Measurements from ENCODE around the gene OR7G3. TPM values are rescaled to one million over a fixed set of nuclear protein-coding genes. Genes with fewer than 3 reads are reported as not detected.

OR7G3 gene
- not detected for polyA plus RNA-seq (ENCODE audit: low read depth in 6 of 6)

DNA sequence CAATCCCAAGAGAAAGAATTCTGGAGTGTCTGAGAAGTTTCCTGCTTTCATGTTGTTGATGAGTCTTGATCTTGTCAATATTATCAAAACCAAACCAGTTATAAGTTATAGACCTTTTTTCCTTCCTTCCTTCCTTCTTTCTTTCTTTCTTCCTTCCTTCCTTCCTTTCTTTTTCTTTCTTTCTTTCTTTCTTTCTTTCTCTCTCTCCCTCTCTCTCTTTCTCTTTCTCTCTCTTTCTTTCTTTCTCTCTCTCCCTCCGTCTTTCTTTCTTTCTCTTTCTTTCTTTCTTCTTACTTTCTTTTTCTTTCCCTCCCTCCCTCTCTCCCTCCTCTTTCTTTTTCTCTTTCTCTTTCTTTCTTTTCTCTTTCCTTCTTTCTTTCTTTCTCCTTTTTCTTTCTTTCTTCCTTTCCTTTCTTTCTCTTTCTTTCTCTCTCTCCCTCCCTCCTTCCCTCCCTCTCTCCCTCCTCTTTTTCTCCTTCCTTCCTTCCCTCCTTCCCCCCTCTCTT, at the start of gene OR7G3:
OR7G3 (minus strand) TSS at position 51 of the 506 bp plus-strand sequence; CDS start at position 51, 0 bp downstream.
- ATAC-seq (ENCODE audit: low read depth in 2 of 2): no peak
- peaks cover 23 to 25% (median 24%) of the 10 kb centered on the region in 3 donors for H3K27me3 Mint-ChIP-seq
- DNase-seq: no peak
- H3K36me3 Mint-ChIP-seq: peaks cover 6 to 8% of the 10 kb centered on the region in 2 donors
- peaks cover 0 to 8% (median 0%) of the 10 kb centered on the region in 7 donors for H3K9me3 Mint-ChIP-seq
- peak within 1 kb of the TSS in 1 of 6 donors; percentile 90 for H3K27ac Mint-ChIP-seq
- H3K4me1 Mint-ChIP-seq: peaks cover 9 to 12% (median 11%) of the 10 kb centered on the region in 3 donors
- peak within 1 kb of the TSS in 1 of 8 donors; percentile 70 for H3K4me3 Mint-ChIP-seq

GRCh38 chr19:9175326-9175725, 48.6 kb upstream of the OR7G3 start:
- DNase-seq: no peak
- no peak overlapping the region for H3K4me3 Mint-ChIP-seq
- H3K36me3 Mint-ChIP-seq: no peaks in the 10 kb centered on the region
- H3K9me3 Mint-ChIP-seq: peaks cover 0 to 2% (median 0%) of the 10 kb centered on the region in 7 donors
- H3K27me3 Mint-ChIP-seq: peaks cover 0 to 8% (median 0%) of the 10 kb centered on the region in 3 donors
- no peak for ATAC-seq (ENCODE audit: low read depth in 2 of 2)
- H3K27ac Mint-ChIP-seq: no peak overlapping the region
- no peaks in the 10 kb centered on the region for H3K4me1 Mint-ChIP-seq

- Mint-ChIP-seq H3K4me1 (peaks cover 0 to 15% (median 0%) of the 10 kb centered on the region in 3 donors), H3K9me3 (peaks cover 0 to 2% (median 0%) of the 10 kb centered on the region in 7 donors), H3K36me3 (no peaks in the 10 kb centered on the region), H3K27me3 (no peaks in the 10 kb centered on the region), H3K27ac (no peak overlapping the region), H3K4me3 (no peak overlapping the region)
- ATAC-seq (ENCODE audit: low read depth in 2 of 2) (no peak), DNase-seq (no peak)
These were observed 44.7 kb upstream of the OR7G3 start for GRCh38 chr19:9171393-9171991.

GRCh38 chr19:9166846-9167245, 40.1 kb upstream of the OR7G3 start:
- ATAC-seq (ENCODE audit: low read depth in 2 of 2) (no peak), DNase-seq (no peak)
- Mint-ChIP-seq H3K27me3 (no peaks in the 10 kb centered on the region), H3K4me1 (peaks cover 0 to 15% (median 0%) of the 10 kb centered on the region in 3 donors), H3K4me3 (no peak overlapping the region), H3K27ac (peak overlapping the region in 2 of 6 donors; percentile 56 to 70), H3K9me3 (peaks cover 0 to 7% (median 0%) of the 10 kb centered on the region in 7 donors), H3K36me3 (peaks cover 11 to 25% of the 10 kb centered on the region in 2 donors)

GRCh38 chr19:9165261-9165660, 38.5 kb upstream of the OR7G3 start:
- peaks cover 27 to 39% of the 10 kb centered on the region in 2 donors for H3K36me3 Mint-ChIP-seq
- ATAC-seq (ENCODE audit: low read depth in 2 of 2): no peak
- peak overlapping the region in 1 of 6 donors; percentile 76 for H3K27ac Mint-ChIP-seq
- H3K27me3 Mint-ChIP-seq: no peaks in the 10 kb centered on the region
- H3K4me1 Mint-ChIP-seq: peaks cover 0 to 15% (median 0%) of the 10 kb centered on the region in 3 donors
- DNase-seq: no peak
- peaks cover 0 to 7% (median 0%) of the 10 kb centered on the region in 7 donors for H3K9me3 Mint-ChIP-seq
- H3K4me3 Mint-ChIP-seq: no peak overlapping the region

DNA sequence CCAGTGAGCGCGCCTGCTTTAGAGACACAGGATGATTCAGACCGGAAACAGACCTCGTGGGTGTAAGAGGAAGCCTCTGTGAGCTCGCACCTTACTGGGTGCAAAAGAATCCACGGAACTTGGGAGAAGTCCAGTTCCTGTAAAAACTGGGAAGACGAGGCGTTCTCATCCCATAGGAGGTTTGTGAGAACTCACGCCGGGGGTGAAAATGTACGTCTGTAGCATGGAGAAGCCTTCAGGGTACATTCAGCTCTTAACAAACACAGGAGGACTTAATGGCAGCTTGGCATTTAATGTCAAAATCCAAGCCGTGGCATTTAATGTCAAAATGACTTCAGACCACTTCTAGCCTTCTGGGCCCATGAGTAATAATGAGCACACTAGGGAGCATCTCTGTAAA, 34.7 kb upstream of the OR7G3 start:
- Mint-ChIP-seq H3K27ac (no peak overlapping the region), H3K27me3 (no peaks in the 10 kb centered on the region), H3K9me3 (peaks cover 0 to 7% (median 0%) of the 10 kb centered on the region in 7 donors), H3K36me3 (peaks cover 47 to 51% of the 10 kb centered on the region in 2 donors), H3K4me3 (no peak overlapping the region), H3K4me1 (peaks cover 7 to 15% (median 14%) of the 10 kb centered on the region in 3 donors)
- ATAC-seq (ENCODE audit: low read depth in 2 of 2): no peak
- no peak for DNase-seq

GRCh38 chr19:9159891-9160290, 33.1 kb upstream of the OR7G3 start:
- H3K27ac Mint-ChIP-seq: peak overlapping the region in 3 of 6 donors; percentile 22 to 44 (median 41)

GRCh38 chr19:9156304-9156703, 29.6 kb upstream of the OR7G3 start:
- Mint-ChIP-seq H3K27me3 (no peaks in the 10 kb centered on the region), H3K9me3 (peaks cover 0 to 16% (median 0%) of the 10 kb centered on the region in 7 donors), H3K36me3 (peaks cover 28 to 56% of the 10 kb centered on the region in 2 donors), H3K4me1 (peaks cover 39 to 55% (median 53%) of the 10 kb centered on the region in 3 donors), H3K4me3 (peak overlapping the region; percentile 32 to 87 (median 78)), H3K27ac (peak overlapping the region; percentile 48 to 96 (median 89))
- ATAC-seq (ENCODE audit: low read depth in 2 of 2) (peak; percentile 74), DNase-seq (peak; percentile 14)

More at GRCh38 chr19:9159891-9160290, 33.1 kb upstream of the OR7G3 start:
- Mint-ChIP-seq H3K9me3 (peaks cover 0 to 7% (median 0%) of the 10 kb centered on the region in 7 donors), H3K4me3 (no peak overlapping the region), H3K27me3 (no peaks in the 10 kb centered on the region), H3K36me3 (peaks cover 44 to 53% of the 10 kb centered on the region in 2 donors), H3K4me1 (peaks cover 22 to 31% (median 29%) of the 10 kb centered on the region in 3 donors)
- no peak for ATAC-seq (ENCODE audit: low read depth in 2 of 2)
- DNase-seq: no peak

GRCh38 chr19:9155591-9155990, 28.8 kb upstream of the OR7G3 start:
- Mint-ChIP-seq H3K27me3 (no peaks in the 10 kb centered on the region), H3K27ac (peak overlapping the region; percentile 48 to 96 (median 89)), H3K4me3 (peak overlapping the region in 6 of 8 donors; percentile 32 to 87 (median 78)), H3K9me3 (peaks cover 0 to 20% (median 5%) of the 10 kb centered on the region in 7 donors), H3K4me1 (peaks cover 46 to 63% (median 61%) of the 10 kb centered on the region in 3 donors), H3K36me3 (peaks cover 25 to 49% of the 10 kb centered on the region in 2 donors)
- DNase-seq (no peak), ATAC-seq (ENCODE audit: low read depth in 2 of 2) (peak in 1 of 2 donors; percentile 14)

GRCh38 chr19:9151367-9151766, 24.6 kb upstream of the OR7G3 start:
- Mint-ChIP-seq H3K36me3 (peaks cover 25 to 41% of the 10 kb centered on the region in 2 donors), H3K27me3 (no peaks in the 10 kb centered on the region), H3K27ac (peak overlapping the region in 4 of 6 donors; percentile 27 to 58 (median 40)), H3K4me1 (peaks cover 65 to 82% (median 74%) of the 10 kb centered on the region in 3 donors), H3K4me3 (no peak overlapping the region), H3K9me3 (peaks cover 0 to 20% (median 5%) of the 10 kb centered on the region in 7 donors)
- DNase-seq (no peak), ATAC-seq (ENCODE audit: low read depth in 2 of 2) (no peak)

- Mint-ChIP-seq H3K36me3 (peaks cover 27 to 44% of the 10 kb centered on the region in 2 donors), H3K4me1 (peaks cover 59 to 75% (median 67%) of the 10 kb centered on the region in 3 donors), H3K27ac (peak overlapping the region in 2 of 6 donors; percentile 27 to 83)
These were observed 23.9 kb upstream of the OR7G3 start for GRCh38 chr19:9150650-9151049.

GRCh38 chr19:9149997-9150396, 23.2 kb upstream of the OR7G3 start:
- ATAC-seq (ENCODE audit: low read depth in 2 of 2) (no peak), DNase-seq (no peak)
- Mint-ChIP-seq H3K9me3 (peaks cover 2 to 27% (median 8%) of the 10 kb centered on the region in 7 donors), H3K27me3 (no peaks in the 10 kb centered on the region), H3K27ac (peak overlapping the region in 5 of 6 donors; percentile 27 to 88 (median 75)), H3K4me1 (peaks cover 55 to 72% (median 60%) of the 10 kb centered on the region in 3 donors), H3K36me3 (peaks cover 32 to 50% of the 10 kb centered on the region in 2 donors), H3K4me3 (peak overlapping the region in 1 of 8 donors; percentile 61)

More at GRCh38 chr19:9150650-9151049, 23.9 kb upstream of the OR7G3 start:
- peaks cover 1 to 23% (median 5%) of the 10 kb centered on the region in 7 donors for H3K9me3 Mint-ChIP-seq
- no peak for DNase-seq
- no peaks in the 10 kb centered on the region for H3K27me3 Mint-ChIP-seq
- H3K4me3 Mint-ChIP-seq: no peak overlapping the region
- no peak for ATAC-seq (ENCODE audit: low read depth in 2 of 2)

GRCh38 chr19:9148697-9149096, 21.9 kb upstream of the OR7G3 start:
- H3K9me3 Mint-ChIP-seq: peaks cover 2 to 37% (median 16%) of the 10 kb centered on the region in 7 donors
- H3K4me3 Mint-ChIP-seq: peak overlapping the region in 1 of 8 donors; percentile 20
- no peak for ATAC-seq (ENCODE audit: low read depth in 2 of 2)
- H3K27me3 Mint-ChIP-seq: no peaks in the 10 kb centered on the region
- peaks cover 32 to 57% of the 10 kb centered on the region in 2 donors for H3K36me3 Mint-ChIP-seq
- no peak for DNase-seq
- H3K27ac Mint-ChIP-seq: peak overlapping the region in 1 of 6 donors; percentile 27
- H3K4me1 Mint-ChIP-seq: peaks cover 51 to 71% (median 51%) of the 10 kb centered on the region in 3 donors

All from naive B cell (primary cell).